CD4-positive, alpha-beta T cell treated with Interleukin-1 beta for 1 hour (primary cell): Measurements from ENCODE around the gene COLEC12.

Experiments used
- DNase-seq, 2 donors: peaks; one replicate each; pipeline ENCODE4 v3.0.0-alpha.2; 2020 to 2022

Gene COLEC12

DNA sequence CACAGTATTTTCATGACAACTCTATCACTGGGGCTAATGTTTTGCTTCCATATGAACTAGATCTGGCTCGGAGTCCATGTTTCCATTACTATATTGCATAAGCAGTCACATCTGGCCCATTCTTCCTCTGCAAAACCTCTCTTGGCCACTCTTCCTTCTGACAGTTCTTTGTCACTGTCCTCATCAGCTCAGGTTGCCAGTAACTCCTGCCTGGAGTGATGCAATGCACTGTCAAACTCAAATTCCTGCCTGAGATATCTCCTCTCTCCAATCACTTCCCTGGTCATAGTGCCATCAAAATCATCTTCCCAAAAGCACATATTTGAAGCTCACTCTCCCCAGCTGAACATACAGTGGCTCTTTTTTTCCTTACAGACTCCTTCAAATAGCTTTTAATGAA lies 66.1 kb downstream of the COLEC12 start:
- DNase-seq, result no peak

DNA sequence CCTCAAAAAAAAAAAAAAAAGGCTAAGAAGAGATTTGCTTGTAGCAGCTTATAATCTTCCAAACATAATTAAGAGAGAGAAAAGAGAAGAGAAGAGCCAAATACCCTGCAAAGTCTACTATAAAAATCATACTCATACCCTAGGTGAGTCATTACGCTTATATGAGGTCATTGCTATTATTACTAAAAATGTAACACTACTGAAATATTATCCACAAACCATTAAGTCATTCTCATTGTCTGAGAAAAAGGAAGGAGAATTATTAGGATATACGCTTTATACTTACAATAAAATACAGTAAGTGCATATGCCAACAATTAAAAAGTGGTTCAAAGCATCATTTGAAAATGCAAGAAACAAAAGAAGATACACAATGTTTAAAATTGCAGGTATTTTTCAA lies 66.5 kb downstream of the COLEC12 start:
- DNase-seq, result no peak

GRCh38 chr18:433298-433697 lies 67.2 kb downstream of the COLEC12 start:
- DNase-seq, result no peak

GRCh38 chr18:432791-433190 lies 67.7 kb downstream of the COLEC12 start:
- DNase-seq, result no peak

GRCh38 chr18:429030-429429 lies 71.5 kb downstream of the COLEC12 start:
- no peak for DNase-seq

DNA sequence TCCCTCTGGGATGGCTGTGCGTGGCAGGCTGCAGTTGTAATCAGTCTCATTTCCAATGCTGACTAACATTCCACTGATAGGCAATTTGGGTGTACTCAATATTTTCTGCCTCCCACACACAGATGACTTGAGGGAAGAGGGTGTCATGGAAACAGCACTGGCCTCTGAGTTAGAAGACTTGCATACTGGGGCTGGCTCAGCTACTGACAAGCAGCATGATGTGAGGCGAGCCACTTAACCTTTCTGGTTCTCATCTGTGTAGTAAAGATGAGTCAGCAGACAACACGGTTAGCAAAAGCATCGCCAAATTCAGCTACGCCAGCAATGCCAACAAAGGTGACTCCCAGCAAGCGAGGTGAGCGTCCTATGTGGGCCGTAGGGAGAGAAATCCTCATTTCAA lies 73.5 kb downstream of the COLEC12 start:
- DNase-seq, result no peak

DNA sequence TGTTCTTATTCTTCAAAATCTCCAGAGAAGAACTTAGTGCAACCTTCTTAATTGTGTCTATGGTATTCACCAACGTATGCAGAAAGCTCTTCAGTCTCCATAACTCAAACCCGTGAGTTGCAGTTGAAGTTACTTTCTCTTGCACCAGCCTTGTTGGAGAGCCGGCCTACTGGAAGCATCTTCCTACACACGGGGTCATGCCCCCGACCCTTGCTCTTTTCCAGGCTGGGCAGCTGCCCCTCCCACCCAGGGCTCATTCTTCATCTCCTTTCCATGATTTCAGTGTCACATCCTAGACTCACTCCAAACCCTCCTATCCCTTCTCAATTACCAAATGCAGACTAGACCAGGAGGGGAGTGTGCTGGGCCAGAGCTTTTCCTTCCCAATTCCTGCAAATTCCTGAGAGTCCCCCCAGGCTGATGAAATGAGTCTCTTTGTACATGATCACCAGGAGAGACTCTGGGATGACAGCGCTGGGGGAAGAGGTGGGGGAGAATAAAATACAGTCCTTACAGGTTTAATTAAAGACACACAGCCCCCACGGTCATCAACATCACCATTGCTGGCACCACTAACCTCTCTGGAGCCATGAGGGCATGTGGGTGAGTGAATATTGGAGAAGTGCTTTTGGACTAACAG lies 75.3 kb downstream of the COLEC12 start:
- DNase-seq, result no peak

DNA sequence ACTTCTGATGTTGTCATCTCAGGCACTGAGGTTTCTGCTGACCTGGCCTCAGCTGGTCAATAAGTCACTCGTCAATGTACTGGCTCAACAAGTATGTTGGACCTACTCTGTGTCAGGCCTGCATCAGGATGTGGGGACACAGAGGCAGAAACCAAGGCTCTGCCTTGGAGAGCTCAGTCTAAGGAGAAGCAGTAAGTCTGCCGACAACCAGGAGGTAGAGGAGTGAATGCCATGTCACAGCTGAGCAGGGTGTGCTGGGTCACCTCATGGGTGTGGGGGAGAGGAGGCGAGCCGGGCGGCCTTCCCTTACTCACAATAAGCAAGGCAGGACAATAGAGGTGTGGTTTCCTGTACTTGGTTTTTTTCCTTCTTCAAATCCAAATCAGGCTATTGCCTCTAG lies 75.8 kb downstream of the COLEC12 start:
- no peak for DNase-seq

DNA sequence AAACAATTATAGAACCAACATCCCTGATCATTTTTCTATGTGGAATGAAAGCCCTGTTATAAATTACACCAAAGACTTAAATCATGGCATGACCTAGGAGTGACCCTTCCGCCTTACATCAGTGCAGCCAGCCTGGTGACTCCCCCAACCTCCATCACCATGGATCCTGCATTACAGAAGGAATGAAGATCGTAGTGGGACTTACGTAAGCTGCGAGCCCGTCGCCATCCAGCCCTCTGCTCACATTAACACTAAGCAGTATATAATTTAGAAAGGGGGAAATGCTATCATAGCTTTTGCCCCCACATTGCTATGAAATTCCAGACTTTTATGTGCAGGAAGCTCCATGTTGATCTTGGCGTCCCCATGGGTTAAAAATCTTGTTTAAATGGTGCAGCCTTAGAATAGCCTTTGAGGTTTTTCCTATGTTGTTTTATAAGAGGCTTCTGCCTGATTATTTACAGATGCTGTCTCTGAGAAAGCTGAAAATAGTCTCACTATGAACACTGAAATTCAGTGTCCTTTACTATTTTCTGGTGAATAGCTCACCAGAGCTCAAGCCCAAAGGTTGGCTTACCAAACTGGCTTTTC lies 76.3 kb downstream of the COLEC12 start:
- DNase-seq, result no peak

DNA sequence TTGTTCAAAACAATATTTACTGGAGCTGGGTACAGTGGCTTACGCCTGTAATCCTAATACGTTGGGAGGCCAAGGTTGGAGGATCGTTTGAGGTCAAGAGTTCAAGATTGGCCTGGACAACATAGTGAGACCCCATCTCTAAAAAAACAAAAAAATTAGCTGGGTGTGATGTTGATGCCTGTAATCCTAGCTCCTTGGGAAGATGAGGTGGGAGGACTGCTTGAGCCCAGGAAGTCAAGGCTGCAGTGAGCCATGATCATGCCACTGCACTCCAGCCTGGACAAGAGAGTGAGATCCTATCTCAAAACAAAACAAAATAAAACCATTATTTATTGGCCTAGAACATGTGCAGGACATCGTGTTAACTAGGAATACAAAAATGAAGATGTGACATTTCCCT lies 77.5 kb downstream of the COLEC12 start:
- DNase-seq, result no peak

GRCh38 chr18:421247-422155 lies 79.0 kb downstream of the COLEC12 start:
- no peak for DNase-seq

- DNase-seq, result no peak
Observed at GRCh38 chr18:420661-421246, 79.7 kb downstream of the COLEC12 start.

- DNase-seq, result no peak
Observed at GRCh38 chr18:419541-420175, 80.8 kb downstream of the COLEC12 start.

DNA sequence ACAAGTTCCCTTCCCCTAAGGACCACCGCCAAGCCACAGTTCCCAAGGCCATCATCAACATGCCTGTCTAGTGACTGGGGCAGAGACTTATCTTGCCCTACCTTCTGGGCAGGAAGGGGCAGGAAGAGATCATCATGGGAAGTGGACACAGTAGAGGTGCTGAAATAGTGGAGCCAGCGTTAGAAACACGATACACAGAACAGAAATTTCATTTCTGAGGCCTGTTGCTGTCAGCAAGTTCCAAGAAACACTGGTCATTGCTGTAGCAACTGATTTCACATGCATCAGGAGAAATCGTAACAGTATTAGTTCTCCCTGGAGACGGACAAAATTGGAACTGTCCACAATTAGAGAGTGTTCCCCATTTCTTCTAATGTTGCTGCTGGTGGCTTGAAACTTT lies 83.0 kb downstream of the COLEC12 start:
- no peak for DNase-seq

GRCh38 chr18:416930-417329 lies 83.6 kb downstream of the COLEC12 start:
- no peak for DNase-seq

- no peak for DNase-seq
Observed at GRCh38 chr18:415617-416612, 84.6 kb downstream of the COLEC12 start.

- no peak for DNase-seq
Observed at GRCh38 chr18:415047-415446, 85.5 kb downstream of the COLEC12 start.

DNA sequence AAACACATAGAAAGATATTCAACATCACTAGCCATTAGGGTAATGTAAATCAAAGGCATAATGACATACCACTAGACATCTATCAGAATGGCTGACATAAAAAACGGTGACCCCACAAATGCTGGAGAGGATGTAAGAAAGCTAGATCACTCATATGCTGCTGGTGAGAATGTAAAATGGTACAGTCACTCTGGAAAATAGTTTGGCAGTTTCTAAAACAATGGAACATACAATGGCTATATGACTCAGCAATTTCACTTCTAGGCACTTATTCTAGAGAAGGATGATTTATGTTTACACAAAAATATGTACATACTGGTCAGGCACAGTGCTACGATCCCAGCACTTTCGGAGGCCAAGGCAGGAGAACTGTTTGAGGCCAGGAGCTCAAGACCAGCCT lies 87.3 kb downstream of the COLEC12 start:
- no peak for DNase-seq

- DNase-seq, result no peak
Observed at GRCh38 chr18:410047-410455, 90.5 kb downstream of the COLEC12 start.

DNA sequence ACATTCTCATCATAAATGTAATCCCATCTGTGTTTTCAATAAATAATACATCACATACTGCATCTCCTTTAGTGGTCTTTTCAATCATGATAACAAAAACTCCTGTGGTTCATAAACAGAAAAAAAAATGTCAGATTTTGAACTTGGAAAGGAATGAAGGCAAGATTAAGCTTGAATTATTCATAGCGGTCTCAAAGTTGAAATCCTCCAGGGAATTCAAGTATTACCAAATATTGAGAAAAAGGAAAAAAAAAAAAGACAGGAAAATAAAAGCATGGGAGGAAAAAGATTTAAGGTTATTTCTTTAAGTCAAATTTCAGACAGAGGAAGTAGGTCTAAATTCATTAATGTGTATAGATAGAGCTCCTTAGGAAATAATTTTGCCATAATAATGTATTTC lies 92.1 kb downstream of the COLEC12 start:
- no peak for DNase-seq

DNA sequence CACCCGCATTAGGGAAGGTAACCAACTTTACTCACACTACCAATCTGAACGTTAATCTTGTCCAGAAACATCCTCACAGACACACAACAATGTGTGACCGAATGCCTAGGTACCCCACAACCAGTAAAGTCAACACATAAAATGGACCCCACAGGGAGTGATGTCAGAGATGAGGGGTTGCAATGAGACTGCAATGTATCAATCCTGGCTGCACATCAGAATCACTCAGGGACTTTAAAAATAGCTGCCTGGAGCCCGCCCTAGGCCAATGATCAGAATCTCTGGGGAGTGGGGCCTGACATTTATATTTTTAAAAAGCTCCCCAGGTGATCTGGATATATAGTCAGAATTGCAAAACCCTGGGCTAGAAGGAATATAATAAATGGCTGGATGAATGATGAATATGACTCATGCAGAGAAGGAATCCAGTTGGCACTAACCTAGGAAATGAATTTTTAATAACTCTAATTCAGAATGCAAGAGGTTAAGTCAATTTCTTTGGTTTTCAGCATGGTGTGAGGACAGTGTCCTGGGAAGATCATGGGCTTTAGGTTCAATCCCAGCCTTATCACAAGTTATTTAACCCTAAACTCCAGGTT lies 92.8 kb downstream of the COLEC12 start:
- no peak for DNase-seq
